AG04450 (cell line): ENCODE data around the gene PSMD11. TPM values are rescaled to one million over a fixed set of nuclear protein-coding genes. Genes with fewer than 3 reads are reported as not detected.

Source experiments
- CTCF ChIA-PET: fragments of 300-600, 350-600 bp; formaldehyde crosslinking; extraction: SDS; loops from one replicate; lab custom pipeline; 2022; ENCODE audit warnings: antibody characterized with exemption, inconsistent platforms; lab: Charles Lee
- POLR2A ChIA-PET: fragments of 350-600 bp; formaldehyde crosslinking; extraction: SDS; loops from one replicate; lab custom pipeline; 2021; ENCODE audit warnings: antibody characterized with exemption, inconsistent platforms; lab: Yijun Ruan, JAX
- DNase-seq: peaks from one replicate; pipeline ENCODE4 v3.0.0-alpha.2; 2011; ENCODE audit warnings: low read depth, low spot score
- H3K27ac ChIP-seq: one replicate; pipeline ENCODE4 v1.5.1; 2012; ENCODE audit warnings: low read depth, low read length, control low read depth
- H3K27me3 ChIP-seq: one replicate; pipeline ENCODE4 v1.6.0; 2012; ENCODE audit warnings: low read length; ENCODE audit not compliant: control insufficient read depth, insufficient read depth
- H3K4me3 ChIP-seq: 2 replicates; pipeline ENCODE4 v1.5.1; 2011; ENCODE audit warnings: mild to moderate bottlenecking, low read depth, low read length, control low read depth
- H3K9me3 ChIP-seq: 2 replicates; pipeline ENCODE4 v1.5.1; 2012; ENCODE audit warnings: low read length; ENCODE audit not compliant: control insufficient read depth, insufficient read depth
- CTCF ChIP-seq: IDR thresholded peaks from 2 replicates; pipeline ENCODE4 v1.5.1; 2011; ENCODE audit warnings: low read depth, low read length, control low read depth, inconsistent platforms
- polyA plus RNA-seq: library from polyadenylated mRNA; depleted of rRNA; stranded (reverse); fragments of >200 nt; gene quantifications from 2 replicates; pipeline ENCODE4 v1.2.3, GENCODE V29; 2011

PSMD11 gene
- polyA plus RNA-seq, 1 experiment, result 99.0 TPM

DNA sequence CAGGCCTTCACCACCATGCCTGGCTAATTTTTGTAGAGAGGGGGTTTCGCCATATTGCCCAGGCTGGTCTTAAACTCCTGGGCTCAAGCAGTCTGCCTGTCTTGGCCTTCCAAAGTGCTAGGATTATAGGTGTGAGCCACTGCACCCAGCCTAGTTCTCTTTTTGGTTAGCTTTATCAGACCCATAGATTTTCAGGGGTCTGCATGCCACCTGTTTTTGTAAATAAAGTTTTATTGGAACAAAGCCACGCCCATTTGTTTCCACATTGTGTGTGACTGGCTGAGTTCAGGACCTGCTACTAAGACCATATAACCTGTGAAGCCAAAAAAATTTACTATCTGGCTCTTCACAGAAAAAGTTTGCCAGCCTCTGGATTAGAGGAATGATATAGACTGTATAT lies 7.6 kb downstream of the PSMD11 start:
- Histone ChIP-seq H3K27me3 (no peaks in the 10 kb centered on the region), H3K27ac (no peak overlapping the region), H3K4me3 (no peak overlapping the region), H3K9me3 (no peaks in the 10 kb centered on the region)
- POLR2A ChIA-PET, result no interaction called here
- CTCF ChIA-PET, result no interaction called here
- DNase-seq, result no peak
- no peak for TF ChIP-seq CTCF

- ChIA-PET CTCF (interaction anchor here (2.3 to 2.9 kb wide), 2 partner anchors 8 to 10 kb away, joined by 19 to 39 read pairs; partner anchors contain the start of gene PSMD11), POLR2A (no interaction called here)
- no peak overlapping the region for H3K4me3 ChIP-seq
Measured at GRCh38 chr17:32452281-32452680, 8.0 kb downstream of the PSMD11 start.

DNA sequence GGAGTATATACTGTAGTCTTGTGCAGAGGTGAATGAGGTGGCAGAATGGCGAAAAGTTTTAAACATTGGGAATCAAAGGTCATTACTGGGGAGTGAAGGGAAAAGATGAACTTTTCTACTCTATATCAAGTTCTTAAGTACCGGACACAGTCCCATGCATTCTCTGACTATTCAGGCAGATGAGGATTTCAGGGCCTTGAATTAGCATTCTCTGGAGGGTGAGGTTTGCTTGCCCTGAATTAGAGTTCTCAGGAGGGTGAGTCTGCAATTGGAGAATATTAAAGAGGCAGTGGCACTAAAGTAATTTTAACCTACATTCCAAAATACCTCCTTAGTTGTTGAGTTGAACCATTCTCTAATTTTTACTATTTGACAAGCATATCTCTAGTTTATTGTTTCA lies 9.1 kb downstream of the PSMD11 start:
- Histone ChIP-seq H3K4me3 (no peak overlapping the region), H3K27ac (no peak overlapping the region), H3K27me3 (no peaks in the 10 kb centered on the region), H3K9me3 (no peaks in the 10 kb centered on the region)
- POLR2A ChIA-PET, result no interaction called here
- no peak for DNase-seq
- no peak for TF ChIP-seq CTCF
- CTCF ChIA-PET, result interaction anchor here (2.3 to 2.9 kb wide), 2 partner anchors 9 kb away, joined by 19 to 39 read pairs; partner anchors contain the start of gene PSMD11

More at GRCh38 chr17:32452281-32452680, 8.0 kb downstream of the PSMD11 start:
- no peak for TF ChIP-seq CTCF
- Histone ChIP-seq H3K27me3 (no peaks in the 10 kb centered on the region), H3K9me3 (no peaks in the 10 kb centered on the region), H3K27ac (no peak overlapping the region)
- no peak for DNase-seq

DNA sequence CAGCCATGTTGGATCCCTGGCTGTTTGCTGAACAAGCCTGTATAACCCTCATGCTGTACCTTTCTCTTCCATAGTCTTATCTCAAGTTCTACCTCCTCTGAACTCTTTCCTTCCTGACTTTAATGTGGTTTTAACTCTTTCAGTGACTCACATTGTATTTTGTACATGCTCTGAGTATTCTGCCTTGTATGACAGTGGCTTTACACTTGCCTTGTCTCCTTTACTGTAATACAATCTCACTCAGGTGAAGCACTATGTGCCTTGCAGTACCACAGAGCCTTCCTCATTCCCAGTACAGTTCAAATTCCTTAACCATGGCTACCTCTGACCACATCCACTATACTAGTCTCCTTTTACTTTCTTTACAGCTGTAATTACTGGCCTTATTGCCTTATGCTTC lies 14.1 kb downstream of the PSMD11 start:
- CTCF ChIA-PET, result interaction anchor here (0.5 kb wide), 1 partner anchor 15 kb away, joined by 5 read pairs; no protein-coding TSS in a partner anchor
- no peaks in the 10 kb centered on the region for H3K27me3 ChIP-seq
- no peak for TF ChIP-seq CTCF
- POLR2A ChIA-PET, result no interaction called here
- no peak overlapping the region for H3K27ac ChIP-seq
- no peaks in the 10 kb centered on the region for H3K9me3 ChIP-seq
- no peak overlapping the region for H3K4me3 ChIP-seq
- DNase-seq, result no peak

GRCh38 chr17:32460054-32460453 lies 15.7 kb downstream of the PSMD11 start:
- POLR2A ChIA-PET, result no interaction called here
- no peak overlapping the region for H3K4me3 ChIP-seq
- TF ChIP-seq CTCF, result no peak
- H3K27ac ChIP-seq, result no peak overlapping the region
- H3K27me3 ChIP-seq, result no peaks in the 10 kb centered on the region
- no peak for DNase-seq
- no peaks in the 10 kb centered on the region for H3K9me3 ChIP-seq
- CTCF ChIA-PET, result interaction anchor here (4.2 to 7.2 kb wide), 2 partner anchors 12 to 13 kb away, joined by 77 to 132 read pairs; partner anchors contain the start of gene PSMD11
